Measurements from ENCODE around the gene TPCN2. TPM values are rescaled to one million over a fixed set of nuclear protein-coding genes. Genes with fewer than 3 reads are reported as not detected.

The TPCN2 gene
- total RNA-seq, 4 donors from 2014 or later = 18.7 to 34.5 (median 24.7) TPM

DNA sequence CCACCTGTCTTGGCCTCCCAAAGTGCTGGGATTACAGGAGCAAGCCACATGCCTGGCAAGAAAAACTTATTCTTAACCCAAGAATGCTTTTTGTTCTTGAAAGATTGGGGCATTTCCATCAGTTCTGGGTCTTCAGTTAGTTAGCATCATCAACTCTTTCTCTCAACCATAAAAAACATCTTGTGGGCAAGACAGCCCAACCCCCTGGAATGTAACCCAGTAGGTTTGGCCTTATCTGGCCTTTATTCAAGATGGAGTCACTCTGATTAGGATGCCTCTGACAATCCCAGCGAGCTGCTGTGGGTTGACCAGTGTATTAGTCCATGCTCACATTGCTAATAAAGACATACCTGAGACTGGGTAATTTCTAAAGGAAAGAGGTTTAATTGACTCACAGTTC lies 9.2 kb upstream of the TPCN2 start:
- Histone ChIP-seq H3K36me3 (no peaks in the 10 kb centered on the region), H3K4me1 (peaks cover 11 to 36% (median 31%) of the 10 kb centered on the region in 4 donors), H3K4me3 (no peak overlapping the region), H3K27me3 (no peaks in the 10 kb centered on the region), H3K27ac (replicated peaks in 1 of 4) (no peak overlapping the region), H3K9me3 (no peaks in the 10 kb centered on the region)
- 100% methylated on average over 1 of the region's 1 CpG for WGBS
- TF ChIP-seq, protein P1, sequence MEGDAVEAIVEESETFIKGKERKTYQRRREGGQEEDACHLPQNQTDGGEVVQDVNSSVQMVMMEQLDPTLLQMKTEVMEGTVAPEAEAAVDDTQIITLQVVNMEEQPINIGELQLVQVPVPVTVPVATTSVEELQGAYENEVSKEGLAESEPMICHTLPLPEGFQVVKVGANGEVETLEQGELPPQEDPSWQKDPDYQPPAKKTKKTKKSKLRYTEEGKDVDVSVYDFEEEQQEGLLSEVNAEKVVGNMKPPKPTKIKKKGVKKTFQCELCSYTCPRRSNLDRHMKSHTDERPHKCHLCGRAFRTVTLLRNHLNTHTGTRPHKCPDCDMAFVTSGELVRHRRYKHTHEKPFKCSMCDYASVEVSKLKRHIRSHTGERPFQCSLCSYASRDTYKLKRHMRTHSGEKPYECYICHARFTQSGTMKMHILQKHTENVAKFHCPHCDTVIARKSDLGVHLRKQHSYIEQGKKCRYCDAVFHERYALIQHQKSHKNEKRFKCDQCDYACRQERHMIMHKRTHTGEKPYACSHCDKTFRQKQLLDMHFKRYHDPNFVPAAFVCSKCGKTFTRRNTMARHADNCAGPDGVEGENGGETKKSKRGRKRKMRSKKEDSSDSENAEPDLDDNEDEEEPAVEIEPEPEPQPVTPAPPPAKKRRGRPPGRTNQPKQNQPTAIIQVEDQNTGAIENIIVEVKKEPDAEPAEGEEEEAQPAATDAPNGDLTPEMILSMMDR (IDR thresholded peaks at IDR 0.05) = no peak
- TF ChIP-seq POLR2A (IDR thresholded peaks at IDR 0.05; ENCODE audit: low read depth) = no peak
- no peak for TF ChIP-seq EP300 (IDR thresholded peaks at IDR 0.05)
- TF ChIP-seq POLR2AphosphoS5 (IDR thresholded peaks at IDR 0.05) = no peak
- intact Hi-C loops (cut with DNase I) = no loop called here
- DNase-seq (ENCODE audit: extremely low spot score) = no peak

DNA sequence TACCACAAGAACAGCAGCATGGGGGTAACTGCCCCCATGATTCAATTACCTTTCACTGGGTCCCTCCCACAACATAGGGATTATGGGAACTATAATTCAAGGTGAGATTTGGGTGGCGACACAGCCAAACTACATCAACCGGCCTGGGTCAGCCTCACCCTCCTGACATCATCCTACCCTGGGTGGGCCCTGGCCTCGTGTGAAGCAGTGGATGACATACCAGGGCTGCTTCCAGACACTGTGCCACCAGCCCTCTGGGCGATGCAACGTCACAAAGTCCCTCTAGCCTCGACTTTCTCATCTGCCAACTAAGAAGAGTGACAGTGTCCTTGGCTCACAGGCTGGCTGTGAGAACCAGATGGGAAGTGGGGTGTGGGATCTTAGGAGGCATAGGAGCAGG lies 8.7 kb upstream of the TPCN2 start:
- no peak for DNase-seq (ENCODE audit: extremely low spot score)
- Histone ChIP-seq H3K4me1 (peaks cover 11 to 35% (median 30%) of the 10 kb centered on the region in 4 donors), H3K4me3 (no peak overlapping the region), H3K36me3 (no peaks in the 10 kb centered on the region), H3K27ac (replicated peaks in 1 of 4) (no peak overlapping the region), H3K27me3 (no peaks in the 10 kb centered on the region), H3K9me3 (no peaks in the 10 kb centered on the region)
- intact Hi-C loops (cut with DNase I) = no loop called here
- TF ChIP-seq POLR2AphosphoS5 (IDR thresholded peaks at IDR 0.05) (no peak), POLR2A (IDR thresholded peaks at IDR 0.05; ENCODE audit: low read depth) (no peak), EP300 (IDR thresholded peaks at IDR 0.05) (no peak)
- TF ChIP-seq, protein P1 (IDR thresholded peaks at IDR 0.05) = no peak
- WGBS = 84% methylated on average over 4 of the region's 6 CpGs

DNA sequence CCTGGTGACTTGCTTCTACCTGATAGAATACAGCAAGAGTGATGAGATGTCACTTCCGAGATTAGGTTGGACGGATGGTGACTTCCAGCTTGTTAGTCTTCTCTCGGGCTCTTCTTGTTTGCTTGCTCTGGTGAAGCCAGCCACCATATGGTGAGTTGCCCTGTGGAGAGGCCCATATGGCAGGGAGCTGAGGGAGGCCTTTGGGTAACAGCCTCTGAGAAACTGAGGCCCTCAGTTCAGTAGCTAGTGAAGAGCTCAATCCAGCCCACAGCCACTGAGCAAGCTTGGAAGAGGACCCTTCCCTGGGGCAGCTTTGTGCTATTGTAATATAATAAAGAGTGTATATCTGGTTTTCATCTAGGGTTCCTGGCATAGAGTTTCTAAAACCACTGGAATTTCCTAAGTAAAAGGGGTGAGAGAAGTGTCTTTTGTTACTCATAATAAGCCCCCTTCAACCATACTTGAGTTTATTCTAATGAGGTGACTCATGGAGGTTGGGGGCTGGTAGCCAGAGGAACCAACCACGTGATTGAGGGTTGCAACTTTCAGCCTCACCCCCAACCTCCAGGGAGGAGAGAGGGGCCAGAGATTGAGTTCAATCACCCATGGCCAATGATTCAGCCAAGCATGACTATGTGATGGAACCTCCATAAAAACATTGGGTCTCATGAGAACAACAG lies 8.0 kb upstream of the TPCN2 start:
- WGBS = 82% methylated on average over 4 of the region's 4 CpGs

DNA sequence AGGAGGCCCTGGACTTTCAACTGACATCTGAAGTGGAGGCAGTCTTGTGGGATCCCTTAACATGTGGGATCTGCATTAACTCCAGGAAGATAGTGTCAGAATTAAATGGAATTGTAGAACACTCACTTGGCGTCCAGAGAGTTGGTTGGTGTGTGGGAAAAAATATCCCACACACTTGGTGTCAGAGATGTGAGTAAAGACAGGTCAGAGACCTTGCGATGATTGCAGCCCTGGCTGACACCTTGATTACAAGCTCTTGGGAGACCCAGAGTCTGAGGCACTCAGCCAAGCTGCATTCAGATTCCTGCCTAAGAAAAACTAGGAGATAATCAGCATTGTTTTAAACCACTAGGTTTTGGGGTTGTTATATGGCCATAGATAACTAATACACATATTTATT lies 7.2 kb upstream of the TPCN2 start:
- H3K4me1 ChIP-seq = peaks cover 4 to 20% (median 17%) of the 10 kb centered on the region in 4 donors
- intact Hi-C loops (cut with DNase I) = no loop called here
- TF ChIP-seq EP300 (IDR thresholded peaks at IDR 0.05) (no peak), POLR2A (IDR thresholded peaks at IDR 0.05; ENCODE audit: low read depth) (no peak), POLR2AphosphoS5 (IDR thresholded peaks at IDR 0.05) (no peak)
- TF ChIP-seq, protein P1 (IDR thresholded peaks at IDR 0.05) = no peak
- H3K27me3 ChIP-seq = no peaks in the 10 kb centered on the region
- H3K4me3 ChIP-seq = no peak overlapping the region
- 65% methylated on average over 2 of the region's 2 CpGs for WGBS
- no peaks in the 10 kb centered on the region for H3K36me3 ChIP-seq
- DNase-seq (ENCODE audit: extremely low spot score) = no peak
- no peak overlapping the region for H3K27ac ChIP-seq (replicated peaks in 1 of 4)
- no peaks in the 10 kb centered on the region for H3K9me3 ChIP-seq

More for the DNA sequence above, 8.0 kb upstream of the TPCN2 start:
- Histone ChIP-seq H3K9me3 (no peaks in the 10 kb centered on the region), H3K36me3 (no peaks in the 10 kb centered on the region), H3K4me1 (peaks cover 8 to 28% (median 24%) of the 10 kb centered on the region in 4 donors), H3K27me3 (no peaks in the 10 kb centered on the region), H3K4me3 (no peak overlapping the region), H3K27ac (replicated peaks in 1 of 4) (no peak overlapping the region)
- intact Hi-C loops (cut with DNase I) = no loop called here
- DNase-seq (ENCODE audit: extremely low spot score) = no peak
- TF ChIP-seq, protein P1 (IDR thresholded peaks at IDR 0.05) = no peak
- TF ChIP-seq POLR2AphosphoS5 (IDR thresholded peaks at IDR 0.05) = no peak
- TF ChIP-seq POLR2A (IDR thresholded peaks at IDR 0.05; ENCODE audit: low read depth) = no peak

Data from esophagus muscularis mucosa (tissue), 4 donors.